Kidney (tissue), 14 donors: ENCODE measurements around the gene NOL4L. TPM values are rescaled to one million over a fixed set of nuclear protein-coding genes. Genes with fewer than 3 reads are reported as not detected.

Experiments
- DNase-seq, 5 donors: peaks; one replicate each; pipeline ENCODE4 v3.0.0-alpha.2; 2013 to 2020
- FAIRE-seq: peaks from 2 replicates; lab custom pipeline; 2012; peaks lifted over from hg19 to GRCh38; lab: Jason Lieb, UNC
- H3K27ac ChIP-seq, 2 donors: one replicate each; pipeline ENCODE4 v1.7.0; 2013; ENCODE audit warnings: low read depth in 2 of 2, low read length in 2 of 2, inconsistent platforms in 1 of 2
- H3K27me3 ChIP-seq: one replicate; pipeline ENCODE4 v1.7.1; 2013; ENCODE audit warnings: low read length, inconsistent platforms; ENCODE audit not compliant: control insufficient read depth, insufficient read depth
- H3K36me3 ChIP-seq, 3 donors: one replicate each; pipeline versions ENCODE4 v1.7.0 to v1.7.1; 2013; ENCODE audit warnings: low read length in 3 of 3, control low read depth in 1 of 3, inconsistent platforms in 1 of 3; ENCODE audit not compliant: insufficient read depth in 3 of 3, control insufficient read depth in 2 of 3
- H3K4me1 ChIP-seq, 3 donors: one replicate each; pipeline versions ENCODE4 v1.7.0 to v1.7.1; 2013; ENCODE audit warnings: low read length in 3 of 3, inconsistent platforms in 1 of 3, low read depth in 1 of 3; ENCODE audit not compliant: control insufficient read depth in 2 of 3, insufficient read depth in 2 of 3
- H3K4me3 ChIP-seq, 3 donors: one replicate each; pipeline versions ENCODE4 v1.7.0 to v1.8.1; 2013; ENCODE audit warnings: low read length in 3 of 3, control low read depth in 1 of 3, inconsistent platforms in 1 of 3
- H3K9ac ChIP-seq, 3 donors: one replicate each; pipeline versions ENCODE4 v1.7.0 to v1.7.1; 2013; ENCODE audit warnings: low read length in 3 of 3, control low read depth in 1 of 3, inconsistent platforms in 1 of 3
- H3K9me3 ChIP-seq, 3 donors: one replicate each; pipeline versions ENCODE4 v1.7.0 to v1.7.1; 2013; ENCODE audit warnings: low read length in 3 of 3, control low read depth in 1 of 3, inconsistent platforms in 1 of 3; ENCODE audit not compliant: control insufficient read depth in 2 of 3, insufficient read depth in 1 of 3
- intact Hi-C: fragments of 100-400 bp; cut with DNase I; formaldehyde crosslinking; loops from one replicate; pipeline ENCODE4 v1.11.1; 2022
- polyA plus RNA-seq: library from polyadenylated mRNA; stranded (reverse); fragments of 350-450 nt; fragmentation: Illumina TruSeq; extraction: RNeasy Lipid Tissue Mini Kit (QIAGEN cat#74804); gene quantifications from one replicate; pipeline ENCODE4 v1.2.3, GENCODE V29; 2014; ENCODE audit warnings: low read depth, low replicate concordance; ENCODE audit not compliant: insufficient read depth
- total RNA-seq: library from RNA; stranded (reverse); fragmentation: NEBNext Ultra II Directional; extraction: Animal tissue kit (Norgen Biotek cat#: 25700); gene quantifications from one replicate; pipeline ENCODE4 v1.2.1, GENCODE V29; 2021
- TF ChIP-seq, protein P1 (sequence below): IDR thresholded peaks from 3 replicates; pipeline ENCODE4 v1.5.1; 2012; ENCODE audit warnings: mild to moderate bottlenecking, moderate library complexity, borderline replicate concordance; ENCODE audit not compliant: insufficient read depth; ENCODE audit errors: extremely low read depth
- donor health status: control.
- donor health status: control.
- donor health status: control.
- donor health status: control.
- donor health status: control.
- donor health status: DM: yes; HTN: yes; CAD: no.
- donor health status: Normal renal cell carcinoma (clear cell type).

Gene NOL4L
- total and polyA plus RNA-seq, 2 donors from 2014 or later, result 14.1 to 19.4 TPM

DNA sequence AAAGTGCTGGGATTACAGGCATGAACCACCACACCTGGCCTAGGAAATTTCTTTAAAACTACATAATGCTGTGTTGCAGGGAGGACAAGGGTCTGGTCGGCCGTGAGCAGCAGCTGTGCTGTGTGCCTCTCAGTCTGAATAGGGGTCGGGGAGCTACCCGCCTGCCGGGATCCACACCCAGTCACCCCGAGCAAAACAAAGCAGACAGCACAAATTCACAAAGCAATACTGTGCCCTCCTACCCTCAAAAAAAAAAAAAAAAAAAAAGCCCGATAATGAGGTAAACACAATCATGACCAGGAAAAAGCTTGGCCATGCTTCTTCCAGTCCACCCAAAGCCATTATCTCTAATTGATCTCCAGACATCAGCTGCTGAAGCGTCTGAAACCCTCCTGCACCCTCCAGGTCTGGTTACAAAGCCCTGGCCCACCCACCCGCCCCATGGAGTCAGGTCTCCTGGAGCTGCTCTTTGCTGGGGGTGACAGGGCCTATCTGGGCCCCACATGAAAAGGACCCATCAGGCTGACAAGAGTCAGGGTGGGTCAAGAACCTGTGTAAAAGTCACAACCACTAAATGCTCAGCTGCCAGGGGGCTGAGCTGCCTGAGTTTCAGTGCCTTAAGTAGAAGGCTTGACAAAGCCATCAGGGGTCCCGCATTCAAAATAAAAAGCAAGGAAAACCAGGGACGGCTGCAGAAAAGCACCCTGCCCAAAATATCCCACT lies 88.2 kb downstream of the NOL4L start:
- TF ChIP-seq, protein P1, sequence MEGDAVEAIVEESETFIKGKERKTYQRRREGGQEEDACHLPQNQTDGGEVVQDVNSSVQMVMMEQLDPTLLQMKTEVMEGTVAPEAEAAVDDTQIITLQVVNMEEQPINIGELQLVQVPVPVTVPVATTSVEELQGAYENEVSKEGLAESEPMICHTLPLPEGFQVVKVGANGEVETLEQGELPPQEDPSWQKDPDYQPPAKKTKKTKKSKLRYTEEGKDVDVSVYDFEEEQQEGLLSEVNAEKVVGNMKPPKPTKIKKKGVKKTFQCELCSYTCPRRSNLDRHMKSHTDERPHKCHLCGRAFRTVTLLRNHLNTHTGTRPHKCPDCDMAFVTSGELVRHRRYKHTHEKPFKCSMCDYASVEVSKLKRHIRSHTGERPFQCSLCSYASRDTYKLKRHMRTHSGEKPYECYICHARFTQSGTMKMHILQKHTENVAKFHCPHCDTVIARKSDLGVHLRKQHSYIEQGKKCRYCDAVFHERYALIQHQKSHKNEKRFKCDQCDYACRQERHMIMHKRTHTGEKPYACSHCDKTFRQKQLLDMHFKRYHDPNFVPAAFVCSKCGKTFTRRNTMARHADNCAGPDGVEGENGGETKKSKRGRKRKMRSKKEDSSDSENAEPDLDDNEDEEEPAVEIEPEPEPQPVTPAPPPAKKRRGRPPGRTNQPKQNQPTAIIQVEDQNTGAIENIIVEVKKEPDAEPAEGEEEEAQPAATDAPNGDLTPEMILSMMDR, result no peak
- no peaks in the 10 kb centered on the region for H3K4me1 ChIP-seq
- no peaks in the 10 kb centered on the region for H3K9me3 ChIP-seq
- H3K4me3 ChIP-seq, result no peak overlapping the region
- H3K27ac ChIP-seq, result no peak overlapping the region
- no peaks in the 10 kb centered on the region for H3K27me3 ChIP-seq
- intact Hi-C loops, result no loop called here
- H3K36me3 ChIP-seq, result no peaks in the 10 kb centered on the region
- DNase-seq, result peak in 2 of 5 donors; percentile 34 to 39
- H3K9ac ChIP-seq, result no peak overlapping the region
- no peak for FAIRE-seq

DNA sequence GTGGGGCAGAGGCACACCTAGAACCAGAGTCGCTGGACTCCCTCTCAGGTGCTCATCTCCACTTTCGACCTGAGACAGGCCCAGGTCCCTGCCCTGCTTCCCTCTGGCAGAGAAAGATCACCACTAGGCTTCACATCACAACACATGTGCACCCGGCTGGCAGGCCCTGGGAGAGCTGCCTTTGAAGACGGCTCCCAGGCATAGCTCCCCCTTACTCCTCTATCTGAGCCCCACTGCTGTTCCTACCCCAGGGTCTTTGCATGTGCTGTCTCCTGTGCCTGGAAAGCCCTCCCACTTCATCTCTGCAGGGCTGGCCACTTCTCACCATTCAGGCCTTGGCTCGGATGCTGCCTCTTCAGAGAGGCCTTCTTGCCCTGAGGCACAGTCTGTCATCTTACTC lies 89.2 kb downstream of the NOL4L start:
- Histone ChIP-seq H3K27ac (no peak overlapping the region), H3K4me1 (no peaks in the 10 kb centered on the region), H3K9ac (no peak overlapping the region), H3K27me3 (no peaks in the 10 kb centered on the region), H3K9me3 (no peaks in the 10 kb centered on the region), H3K4me3 (no peak overlapping the region), H3K36me3 (no peaks in the 10 kb centered on the region)
- TF ChIP-seq, protein P1, result no peak
- peak in 2 of 5 donors; percentile 19 to 24 for DNase-seq
- no peak for FAIRE-seq
- intact Hi-C loops, result no loop called here

DNA sequence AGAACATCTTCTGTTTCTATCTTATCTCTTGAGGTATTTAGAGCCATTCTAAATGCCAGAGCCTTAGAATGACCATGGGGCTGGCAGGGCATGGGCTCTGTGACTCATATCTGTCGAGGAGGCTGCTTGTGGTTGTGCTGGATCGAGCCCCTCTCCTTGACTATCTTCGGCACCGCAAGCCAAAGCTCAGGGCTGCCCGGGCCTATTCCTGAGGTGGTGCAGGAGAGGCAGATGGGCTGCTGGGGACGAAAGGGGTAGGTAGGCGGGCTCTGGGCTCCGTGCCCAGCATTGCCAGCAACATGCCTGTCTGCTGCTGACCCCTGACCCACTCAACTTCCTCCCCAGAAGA lies 89.9 kb downstream of the NOL4L start:
- Histone ChIP-seq H3K4me3 (no peak overlapping the region), H3K9me3 (no peaks in the 10 kb centered on the region), H3K9ac (no peak overlapping the region), H3K36me3 (no peaks in the 10 kb centered on the region), H3K27ac (no peak overlapping the region), H3K4me1 (no peaks in the 10 kb centered on the region), H3K27me3 (no peaks in the 10 kb centered on the region)
- TF ChIP-seq, protein P1, result no peak
- DNase-seq (peak in 1 of 5 donors; percentile 22), FAIRE-seq (no peak)
- intact Hi-C loops, result no loop called here
